KMS-11 (cell line): ENCODE data around the gene MOB3A.

Experiments used
- H2AFZ ChIP-seq: fragments of 200-600 bp; sonication (generic); 2 replicates; pipeline ENCODE4 v1.6.1; 2016; ENCODE audit warnings: antibody characterized with exemption, mixed run types, low read depth
- H3K27ac ChIP-seq: fragments of 200-600 bp; sonication (generic); 2 replicates; pipeline ENCODE4 v1.6.1; 2016; ENCODE audit warnings: mild to moderate bottlenecking, mixed run types
- H3K27me3 ChIP-seq: fragments of 200-600 bp; sonication (generic); 2 replicates; pipeline ENCODE4 v1.6.1; 2017; ENCODE audit warnings: mild to moderate bottlenecking, low read depth, mixed run types, moderate library complexity; ENCODE audit not compliant: insufficient read depth
- H3K36me3 ChIP-seq: fragments of 200-600 bp; sonication (generic); 2 replicates; pipeline ENCODE4 v1.6.1; 2017; ENCODE audit warnings: mild to moderate bottlenecking, mixed run types; ENCODE audit not compliant: insufficient read depth
- H3K4me1 ChIP-seq: fragments of 200-600 bp; sonication (generic); 2 replicates; pipeline ENCODE4 v1.6.1; 2016; ENCODE audit warnings: mild to moderate bottlenecking, low read depth, mixed run types; ENCODE audit not compliant: poor library complexity, severe bottlenecking
- H3K4me2 ChIP-seq: fragments of 200-600 bp; sonication (generic); 2 replicates; pipeline ENCODE4 v1.7.0; 2016; ENCODE audit warnings: mild to moderate bottlenecking, mixed run types
- H3K4me3 ChIP-seq: fragments of 200-600 bp; sonication (generic); IDR thresholded peaks from 2 replicates; pipeline ENCODE4 v1.6.1; 2017; ENCODE audit warnings: low read depth, low read length, mixed read lengths; ENCODE audit not compliant: insufficient read depth
- H3K79me2 ChIP-seq: fragments of 200-600 bp; sonication (generic); 2 replicates; pipeline ENCODE4 v1.6.1; 2016; ENCODE audit warnings: low read depth, mixed run types; ENCODE audit not compliant: insufficient read depth
- H3K9ac ChIP-seq: fragments of 200-600 bp; sonication (generic); 2 replicates; pipeline ENCODE4 v1.6.1; 2016; ENCODE audit warnings: mild to moderate bottlenecking, mixed run types
- H4K20me1 ChIP-seq: fragments of 200-600 bp; sonication (generic); 2 replicates; pipeline ENCODE4 v1.6.1; 2016; ENCODE audit warnings: mild to moderate bottlenecking, mixed run types; ENCODE audit not compliant: insufficient read depth
- CTCF ChIP-seq: fragments of 200-600 bp; sonication (generic); conservative IDR thresholded peaks from 2 replicates; pipeline ENCODE4 v1.6.1; 2017; ENCODE audit warnings: low read depth, mild to moderate bottlenecking, antibody characterized with exemption, low read length, moderate library complexity, mixed read lengths

Gene MOB3A

GRCh38 chr19:2140138-2140569 lies 44.0 kb upstream of the MOB3A start:
- Histone ChIP-seq H3K27ac (no peak overlapping the region), H3K36me3 (no peaks in the 10 kb centered on the region), H3K4me2 (no peak overlapping the region), H2AFZ (no peak overlapping the region), H3K79me2 (peaks cover 44% of the 10 kb centered on the region), H3K4me3 (no peak overlapping the region), H3K9ac (no peak overlapping the region), H3K4me1 (no peaks in the 10 kb centered on the region), H4K20me1 (no peaks in the 10 kb centered on the region), H3K27me3 (no peaks in the 10 kb centered on the region)
- TF ChIP-seq CTCF, result no peak

DNA sequence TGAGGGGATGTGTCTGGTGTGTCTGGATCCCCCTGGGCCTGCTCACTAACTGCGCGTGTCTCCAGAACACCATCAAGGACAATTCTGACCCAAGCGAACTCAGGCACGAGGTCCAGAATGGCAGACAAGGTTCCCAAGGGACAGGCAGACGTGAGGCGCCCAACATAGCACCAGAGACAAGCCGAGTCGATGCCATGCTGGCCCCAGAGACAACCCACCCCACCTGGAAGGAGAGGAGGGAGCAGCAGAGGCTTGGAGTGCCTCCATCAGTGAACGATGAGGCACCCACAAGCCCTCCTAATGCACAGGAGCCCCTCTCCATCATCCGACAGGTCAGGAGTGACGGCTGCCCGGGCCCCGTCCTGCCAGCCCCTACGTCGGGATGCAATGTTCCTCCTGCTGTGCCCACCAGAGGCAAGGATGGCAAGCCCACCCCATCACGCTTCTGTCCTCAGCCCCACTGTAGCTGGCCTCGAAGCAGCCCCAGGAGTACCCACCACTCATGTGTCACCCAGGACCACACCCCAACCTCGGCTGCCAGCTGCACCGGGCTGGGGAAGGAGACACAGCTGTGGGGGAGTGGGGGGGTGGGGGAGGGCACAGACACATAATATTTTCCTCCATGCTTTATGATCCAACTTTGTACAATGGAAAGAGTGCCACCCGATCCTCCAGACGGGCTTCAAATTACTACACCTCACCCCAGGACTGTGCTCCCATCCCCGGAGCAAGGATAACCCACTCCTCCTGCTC lies 43.4 kb upstream of the MOB3A start:
- Histone ChIP-seq H3K27ac (no peak overlapping the region), H3K4me2 (no peak overlapping the region), H3K27me3 (no peaks in the 10 kb centered on the region), H3K4me1 (no peaks in the 10 kb centered on the region), H3K79me2 (peaks cover 39% of the 10 kb centered on the region), H3K4me3 (no peak overlapping the region), H4K20me1 (no peaks in the 10 kb centered on the region), H3K9ac (no peak overlapping the region), H3K36me3 (no peaks in the 10 kb centered on the region), H2AFZ (no peak overlapping the region)
- no peak for TF ChIP-seq CTCF

- H2AFZ ChIP-seq, result no peak overlapping the region
- peaks cover 25% of the 10 kb centered on the region for H3K79me2 ChIP-seq
- H3K4me3 ChIP-seq, result no peak overlapping the region
- TF ChIP-seq CTCF, result no peak
- no peak overlapping the region for H3K27ac ChIP-seq
- H3K4me2 ChIP-seq, result no peak overlapping the region
- no peak overlapping the region for H3K9ac ChIP-seq
- H3K36me3 ChIP-seq, result no peaks in the 10 kb centered on the region
- H3K4me1 ChIP-seq, result no peaks in the 10 kb centered on the region
- no peaks in the 10 kb centered on the region for H3K27me3 ChIP-seq
- H4K20me1 ChIP-seq, result no peaks in the 10 kb centered on the region
These were observed 42.1 kb upstream of the MOB3A start for GRCh38 chr19:2138061-2138728.

DNA sequence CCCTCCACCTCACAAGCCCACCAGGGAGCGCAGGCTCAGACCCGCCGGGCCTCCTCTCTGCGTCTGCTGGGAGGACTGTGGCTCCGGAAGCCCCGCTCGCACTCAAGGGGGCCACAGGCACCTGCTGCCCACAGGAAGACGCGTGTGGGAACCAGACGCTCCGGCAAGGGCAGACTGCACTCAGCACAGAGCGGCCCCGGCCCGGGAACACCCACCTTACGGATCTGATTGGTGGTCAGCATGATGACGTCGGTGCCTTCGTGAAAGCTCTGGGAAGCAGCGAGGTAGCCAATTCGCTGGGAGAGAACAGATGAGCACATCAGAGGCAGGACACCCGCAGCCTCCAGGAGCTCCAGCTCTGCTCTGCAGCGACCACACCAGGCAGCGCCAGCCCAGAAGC lies 40.7 kb upstream of the MOB3A start:
- Histone ChIP-seq H2AFZ (no peak overlapping the region), H3K27me3 (no peaks in the 10 kb centered on the region), H3K36me3 (no peaks in the 10 kb centered on the region), H3K4me2 (no peak overlapping the region), H3K9ac (no peak overlapping the region), H3K4me3 (no peak overlapping the region), H3K27ac (no peak overlapping the region), H4K20me1 (no peaks in the 10 kb centered on the region), H3K4me1 (no peaks in the 10 kb centered on the region), H3K79me2 (peaks cover 11% of the 10 kb centered on the region; the same call in 1 of the 2 replicates)
- no peak for TF ChIP-seq CTCF
